Measurements from ENCODE around the gene AKT3.
"Not testable (repeated sequence)": the region's sequence is repeated elsewhere in the genome, so short reads cannot be mapped to it uniquely, and the experiment has no call there.

The AKT3 gene

GRCh38 chr1:243837907-243838535, 12.0 kb downstream of the AKT3 start:
- DNase-seq = no peak

GRCh38 chr1:243834130-243834529, 15.9 kb downstream of the AKT3 start:
- DNase-seq = no peak

- DNase-seq = no peak
These were observed 18.6 kb downstream of the AKT3 start for GRCh38 chr1:243831463-243831862.

- DNase-seq = no peak
These were observed 22.8 kb downstream of the AKT3 start for GRCh38 chr1:243827206-243827605.

- DNase-seq = not testable (repeated sequence)
These were observed 25.1 kb downstream of the AKT3 start for GRCh38 chr1:243824907-243825306.

GRCh38 chr1:243821177-243821680, 28.8 kb downstream of the AKT3 start:
- DNase-seq = no peak

- DNase-seq = peak; percentile 56
These were observed 30.6 kb downstream of the AKT3 start for GRCh38 chr1:243819438-243819839.

- DNase-seq = no peak
These were observed 31.1 kb downstream of the AKT3 start for GRCh38 chr1:243818978-243819377.

- DNase-seq = no peak
These were observed 35.3 kb downstream of the AKT3 start for GRCh38 chr1:243814718-243815117.

- DNase-seq = not testable (repeated sequence)
These were observed 42.7 kb downstream of the AKT3 start for GRCh38 chr1:243807346-243807745.

- DNase-seq = no peak
These were observed 43.7 kb downstream of the AKT3 start for GRCh38 chr1:243806310-243806709.

GRCh38 chr1:243802736-243803135, 47.3 kb downstream of the AKT3 start:
- no peak for DNase-seq

- no peak for DNase-seq
These were observed 48.7 kb downstream of the AKT3 start for GRCh38 chr1:243801378-243801777.

GRCh38 chr1:243799908-243800307, 50.1 kb downstream of the AKT3 start:
- no peak for DNase-seq

- no peak for DNase-seq
These were observed 51.3 kb downstream of the AKT3 start for GRCh38 chr1:243798726-243799125.

- DNase-seq = no peak
These were observed 54.0 kb downstream of the AKT3 start for GRCh38 chr1:243796016-243796415.

- no peak for DNase-seq
These were observed 56.7 kb downstream of the AKT3 start for GRCh38 chr1:243793298-243793697.

GRCh38 chr1:243792891-243793290, 57.2 kb downstream of the AKT3 start:
- no peak for DNase-seq

- DNase-seq = no peak
These were observed 57.6 kb downstream of the AKT3 start for GRCh38 chr1:243792401-243792800.

GRCh38 chr1:243791586-243792267, 58.3 kb downstream of the AKT3 start:
- peak; percentile 36 for DNase-seq

GRCh38 chr1:243790404-243790803, 59.6 kb downstream of the AKT3 start:
- no peak for DNase-seq

- DNase-seq = peak; percentile 75
These were observed 63.5 kb downstream of the AKT3 start for GRCh38 chr1:243786531-243786930.

- no peak for DNase-seq
These were observed 65.5 kb downstream of the AKT3 start for GRCh38 chr1:243784506-243784905.

- DNase-seq = no peak
These were observed 66.3 kb downstream of the AKT3 start for GRCh38 chr1:243783714-243784113.

Data from islet precursor cell (in vitro differentiated cells).